Measurements from ENCODE around the gene CHST11. TPM values are rescaled to one million over a fixed set of nuclear protein-coding genes. Genes with fewer than 3 reads are reported as not detected.

The CHST11 gene
- total and polyA plus RNA-seq, 4 donors = 0.57 to 11.1 (median 3.7) TPM

DNA sequence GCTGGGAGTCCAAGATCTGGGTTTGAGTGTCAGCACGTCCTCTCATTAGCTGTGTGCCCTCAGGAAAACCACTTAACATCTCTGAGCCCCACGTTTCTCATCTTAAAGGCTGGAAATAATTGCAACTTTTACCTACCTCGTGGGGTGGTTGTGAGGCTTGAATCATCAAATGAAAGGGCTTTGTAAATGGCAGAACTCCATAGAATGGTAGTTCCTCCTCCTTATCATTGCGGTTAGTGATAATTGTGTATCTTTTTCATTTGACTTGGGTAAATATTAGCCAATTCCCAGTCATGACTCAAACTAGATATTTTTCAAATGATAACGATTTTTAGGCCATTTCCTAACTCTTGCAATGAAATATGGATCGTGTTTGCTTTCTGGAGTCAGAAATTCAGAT lies 205.5 kb downstream of the CHST11 start:
- no peak for TF ChIP-seq GABPA (IDR thresholded peaks at IDR 0.05 in 1 of 2, conservative IDR thresholded peaks at IDR 0.05 in 1 of 2)
- TF ChIP-seq EGR1 (IDR thresholded peaks at IDR 0.05; ENCODE audit: low read depth in 2 of 2) = no peak
- TF ChIP-seq, protein P1, sequence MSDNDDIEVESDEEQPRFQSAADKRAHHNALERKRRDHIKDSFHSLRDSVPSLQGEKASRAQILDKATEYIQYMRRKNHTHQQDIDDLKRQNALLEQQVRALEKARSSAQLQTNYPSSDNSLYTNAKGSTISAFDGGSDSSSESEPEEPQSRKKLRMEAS (IDR thresholded peaks at IDR 0.05) = no peak
- no peak for TF ChIP-seq HNF4G (IDR thresholded peaks at IDR 0.05)
- TF ChIP-seq, protein P2, sequence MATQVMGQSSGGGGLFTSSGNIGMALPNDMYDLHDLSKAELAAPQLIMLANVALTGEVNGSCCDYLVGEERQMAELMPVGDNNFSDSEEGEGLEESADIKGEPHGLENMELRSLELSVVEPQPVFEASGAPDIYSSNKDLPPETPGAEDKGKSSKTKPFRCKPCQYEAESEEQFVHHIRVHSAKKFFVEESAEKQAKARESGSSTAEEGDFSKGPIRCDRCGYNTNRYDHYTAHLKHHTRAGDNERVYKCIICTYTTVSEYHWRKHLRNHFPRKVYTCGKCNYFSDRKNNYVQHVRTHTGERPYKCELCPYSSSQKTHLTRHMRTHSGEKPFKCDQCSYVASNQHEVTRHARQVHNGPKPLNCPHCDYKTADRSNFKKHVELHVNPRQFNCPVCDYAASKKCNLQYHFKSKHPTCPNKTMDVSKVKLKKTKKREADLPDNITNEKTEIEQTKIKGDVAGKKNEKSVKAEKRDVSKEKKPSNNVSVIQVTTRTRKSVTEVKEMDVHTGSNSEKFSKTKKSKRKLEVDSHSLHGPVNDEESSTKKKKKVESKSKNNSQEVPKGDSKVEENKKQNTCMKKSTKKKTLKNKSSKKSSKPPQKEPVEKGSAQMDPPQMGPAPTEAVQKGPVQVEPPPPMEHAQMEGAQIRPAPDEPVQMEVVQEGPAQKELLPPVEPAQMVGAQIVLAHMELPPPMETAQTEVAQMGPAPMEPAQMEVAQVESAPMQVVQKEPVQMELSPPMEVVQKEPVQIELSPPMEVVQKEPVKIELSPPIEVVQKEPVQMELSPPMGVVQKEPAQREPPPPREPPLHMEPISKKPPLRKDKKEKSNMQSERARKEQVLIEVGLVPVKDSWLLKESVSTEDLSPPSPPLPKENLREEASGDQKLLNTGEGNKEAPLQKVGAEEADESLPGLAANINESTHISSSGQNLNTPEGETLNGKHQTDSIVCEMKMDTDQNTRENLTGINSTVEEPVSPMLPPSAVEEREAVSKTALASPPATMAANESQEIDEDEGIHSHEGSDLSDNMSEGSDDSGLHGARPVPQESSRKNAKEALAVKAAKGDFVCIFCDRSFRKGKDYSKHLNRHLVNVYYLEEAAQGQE (IDR thresholded peaks at IDR 0.05) = no peak
- TF ChIP-seq YY1 (IDR thresholded peaks at IDR 0.05) = no peak
- no peak for TF ChIP-seq NR2F2 (IDR thresholded peaks at IDR 0.05)
- TF ChIP-seq RAD21 (IDR thresholded peaks at IDR 0.05) = no peak
- TF ChIP-seq, protein P3, sequence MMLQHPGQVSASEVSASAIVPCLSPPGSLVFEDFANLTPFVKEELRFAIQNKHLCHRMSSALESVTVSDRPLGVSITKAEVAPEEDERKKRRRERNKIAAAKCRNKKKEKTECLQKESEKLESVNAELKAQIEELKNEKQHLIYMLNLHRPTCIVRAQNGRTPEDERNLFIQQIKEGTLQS (IDR thresholded peaks at IDR 0.05) = no peak
- TF ChIP-seq, protein P4, sequence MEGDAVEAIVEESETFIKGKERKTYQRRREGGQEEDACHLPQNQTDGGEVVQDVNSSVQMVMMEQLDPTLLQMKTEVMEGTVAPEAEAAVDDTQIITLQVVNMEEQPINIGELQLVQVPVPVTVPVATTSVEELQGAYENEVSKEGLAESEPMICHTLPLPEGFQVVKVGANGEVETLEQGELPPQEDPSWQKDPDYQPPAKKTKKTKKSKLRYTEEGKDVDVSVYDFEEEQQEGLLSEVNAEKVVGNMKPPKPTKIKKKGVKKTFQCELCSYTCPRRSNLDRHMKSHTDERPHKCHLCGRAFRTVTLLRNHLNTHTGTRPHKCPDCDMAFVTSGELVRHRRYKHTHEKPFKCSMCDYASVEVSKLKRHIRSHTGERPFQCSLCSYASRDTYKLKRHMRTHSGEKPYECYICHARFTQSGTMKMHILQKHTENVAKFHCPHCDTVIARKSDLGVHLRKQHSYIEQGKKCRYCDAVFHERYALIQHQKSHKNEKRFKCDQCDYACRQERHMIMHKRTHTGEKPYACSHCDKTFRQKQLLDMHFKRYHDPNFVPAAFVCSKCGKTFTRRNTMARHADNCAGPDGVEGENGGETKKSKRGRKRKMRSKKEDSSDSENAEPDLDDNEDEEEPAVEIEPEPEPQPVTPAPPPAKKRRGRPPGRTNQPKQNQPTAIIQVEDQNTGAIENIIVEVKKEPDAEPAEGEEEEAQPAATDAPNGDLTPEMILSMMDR (IDR thresholded peaks at IDR 0.05; ENCODE audit: low read depth, low read length, missing input control) = no peak
- TF ChIP-seq HNF4A (conservative IDR thresholded peaks at IDR 0.05) = no peak
- TF ChIP-seq TAF1 (conservative IDR thresholded peaks at IDR 0.05) = no peak
- no peak for TF ChIP-seq FOXA1 (IDR thresholded peaks at IDR 0.05)
- TF ChIP-seq JUND (IDR thresholded peaks at IDR 0.05) = no peak
- no peak for TF ChIP-seq FOXA2 (IDR thresholded peaks at IDR 0.05)
- TF ChIP-seq, protein P5, sequence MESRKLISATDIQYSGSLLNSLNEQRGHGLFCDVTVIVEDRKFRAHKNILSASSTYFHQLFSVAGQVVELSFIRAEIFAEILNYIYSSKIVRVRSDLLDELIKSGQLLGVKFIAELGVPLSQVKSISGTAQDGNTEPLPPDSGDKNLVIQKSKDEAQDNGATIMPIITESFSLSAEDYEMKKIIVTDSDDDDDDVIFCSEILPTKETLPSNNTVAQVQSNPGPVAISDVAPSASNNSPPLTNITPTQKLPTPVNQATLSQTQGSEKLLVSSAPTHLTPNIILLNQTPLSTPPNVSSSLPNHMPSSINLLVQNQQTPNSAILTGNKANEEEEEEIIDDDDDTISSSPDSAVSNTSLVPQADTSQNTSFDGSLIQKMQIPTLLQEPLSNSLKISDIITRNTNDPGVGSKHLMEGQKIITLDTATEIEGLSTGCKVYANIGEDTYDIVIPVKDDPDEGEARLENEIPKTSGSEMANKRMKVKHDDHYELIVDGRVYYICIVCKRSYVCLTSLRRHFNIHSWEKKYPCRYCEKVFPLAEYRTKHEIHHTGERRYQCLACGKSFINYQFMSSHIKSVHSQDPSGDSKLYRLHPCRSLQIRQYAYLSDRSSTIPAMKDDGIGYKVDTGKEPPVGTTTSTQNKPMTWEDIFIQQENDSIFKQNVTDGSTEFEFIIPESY (IDR thresholded peaks at IDR 0.05) = no peak
- 59% methylated on average over 6 of the region's 6 CpGs for WGBS
- DNase-seq (ENCODE audit: low spot score) = no peak
- Histone ChIP-seq H3K27ac (ENCODE audit: low read depth in 1 of 2, low read length in 2 of 2) (no peak overlapping the region), H3K4me3 (ENCODE audit: low read depth in 1 of 3, low read length in 3 of 3) (no peak overlapping the region), H3K9me3 (ENCODE audit: control insufficient read depth in 4 of 4, low read length in 3 of 4) (no peaks in the 10 kb centered on the region), H3K36me3 (ENCODE audit: control insufficient read depth in 4 of 4, insufficient read depth in 3 of 4, low read depth in 1 of 4, low read length in 3 of 4) (no peaks in the 10 kb centered on the region), H3K9ac (ENCODE audit: low read depth in 1 of 2, low read length in 2 of 2) (no peak overlapping the region), H3K4me1 (ENCODE audit: control insufficient read depth in 4 of 4, insufficient read depth in 4 of 4, low read length in 3 of 4) (no peaks in the 10 kb centered on the region), H3K27me3 (ENCODE audit: control insufficient read depth in 4 of 4, insufficient read depth in 4 of 4, low read length in 3 of 4) (peaks cover 0 to 3% (median 0%) of the 10 kb centered on the region in 4 donors)

DNA sequence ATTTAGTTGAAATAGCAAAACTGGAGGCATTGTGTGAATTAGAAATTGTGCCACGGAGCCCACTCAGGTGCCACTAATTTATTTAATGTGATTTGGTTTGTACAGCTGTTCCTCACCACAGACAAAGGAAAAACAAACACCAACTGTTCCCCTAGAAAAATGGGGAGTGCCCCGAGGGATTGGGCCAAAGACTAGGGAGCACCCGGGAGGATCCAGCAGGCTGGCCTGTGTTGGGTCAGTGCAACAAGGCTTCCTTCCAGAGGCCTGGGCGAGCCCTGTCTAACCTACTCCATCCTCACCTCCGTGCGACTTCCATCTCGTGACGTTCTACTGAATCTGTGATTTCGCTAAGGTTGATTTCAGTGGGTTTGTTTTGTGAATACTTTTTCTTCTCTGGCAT lies 206.2 kb downstream of the CHST11 start:
- Histone ChIP-seq H3K4me3 (ENCODE audit: low read depth in 1 of 3, low read length in 3 of 3) (no peak overlapping the region), H3K9me3 (ENCODE audit: control insufficient read depth in 4 of 4, low read length in 3 of 4) (no peaks in the 10 kb centered on the region), H3K27me3 (ENCODE audit: control insufficient read depth in 4 of 4, insufficient read depth in 4 of 4, low read length in 3 of 4) (peaks cover 0 to 3% (median 0%) of the 10 kb centered on the region in 4 donors), H3K9ac (ENCODE audit: low read depth in 1 of 2, low read length in 2 of 2) (no peak overlapping the region), H3K4me1 (ENCODE audit: control insufficient read depth in 4 of 4, insufficient read depth in 4 of 4, low read length in 3 of 4) (no peaks in the 10 kb centered on the region), H3K27ac (ENCODE audit: low read depth in 1 of 2, low read length in 2 of 2) (no peak overlapping the region), H3K36me3 (ENCODE audit: control insufficient read depth in 4 of 4, insufficient read depth in 3 of 4, low read depth in 1 of 4, low read length in 3 of 4) (no peaks in the 10 kb centered on the region)
- 94% methylated on average over 9 of the region's 9 CpGs for WGBS
- DNase-seq (ENCODE audit: low spot score) = no peak
- TF ChIP-seq EGR1 (IDR thresholded peaks at IDR 0.05; ENCODE audit: low read depth in 2 of 2) = no peak
- TF ChIP-seq GABPA (IDR thresholded peaks at IDR 0.05 in 1 of 2, conservative IDR thresholded peaks at IDR 0.05 in 1 of 2) = no peak
- TF ChIP-seq FOXA2 (IDR thresholded peaks at IDR 0.05) = no peak
- TF ChIP-seq HNF4A (conservative IDR thresholded peaks at IDR 0.05) = no peak
- TF ChIP-seq, protein P1 (IDR thresholded peaks at IDR 0.05) = no peak
- TF ChIP-seq, protein P4 (IDR thresholded peaks at IDR 0.05; ENCODE audit: low read depth, low read length, missing input control) = no peak
- no peak for TF ChIP-seq NR2F2 (IDR thresholded peaks at IDR 0.05)
- no peak for TF ChIP-seq SP1 (IDR thresholded peaks at IDR 0.05)
- TF ChIP-seq TAF1 (conservative IDR thresholded peaks at IDR 0.05) = no peak
- no peak for TF ChIP-seq RXRA (IDR thresholded peaks at IDR 0.05)
- TF ChIP-seq JUND (IDR thresholded peaks at IDR 0.05) = no peak

Measured in liver (tissue), 9 donors.